ENCODE data around the gene AZIN2. TPM values are rescaled to one million over a fixed set of nuclear protein-coding genes. Genes with fewer than 3 reads are reported as not detected.

The AZIN2 gene
- total and polyA plus RNA-seq, 2 of the 8 experiments (the other 6 are each of a cell fraction or from before 2014, with no cell fraction given), result 0.22 to 0.91 TPM

DNA sequence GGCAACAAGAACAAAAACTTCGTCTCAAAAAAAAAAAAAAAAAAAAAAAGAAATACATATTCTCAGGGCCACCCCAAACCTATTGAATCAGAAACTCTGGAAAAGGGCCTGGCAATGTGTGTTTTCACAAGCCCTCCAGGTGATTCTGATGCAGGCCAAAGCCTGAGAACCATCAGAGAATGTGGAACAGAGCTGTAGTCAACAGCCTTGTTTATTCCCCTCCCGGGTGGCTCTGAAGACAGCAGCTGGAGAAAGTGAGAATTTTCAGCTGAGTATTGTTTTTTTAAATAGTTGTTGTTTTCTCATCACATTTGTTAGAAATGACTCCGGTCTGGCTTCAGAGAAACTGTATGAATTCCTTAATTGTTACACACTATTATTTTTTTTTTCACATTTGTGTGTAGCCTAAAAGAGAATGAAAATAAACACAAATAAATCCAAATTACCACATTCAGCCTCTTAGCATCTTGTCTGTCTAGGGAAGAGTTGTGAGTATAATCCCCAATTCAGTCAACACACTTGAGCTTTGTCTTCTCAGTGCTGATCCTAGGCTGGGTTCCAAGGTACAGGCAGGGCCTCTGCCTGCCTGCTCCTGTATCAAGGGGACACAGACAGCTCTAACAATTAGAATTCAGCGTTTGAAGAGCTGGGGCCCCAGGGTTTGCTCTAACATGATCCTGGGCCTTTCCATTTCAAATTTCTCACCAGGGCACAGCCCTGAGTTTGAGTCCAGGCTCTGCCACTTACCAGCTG, 6.6 kb upstream of the AZIN2 start:
- H3K9ac ChIP-seq (replicated peaks in 1 of 4; ENCODE audit: extremely low read depth in 1 of 4, low read depth in 3 of 4, low read length in 3 of 4), result no peak overlapping the region
- 88% methylated on average over 4 of the region's 4 CpGs; no CpG with 5 or more reads in 1 of the 2 experiments for WGBS, 2 experiments (ENCODE audit: extremely low coverage in 1 of 2, insufficient coverage in 1 of 2, insufficient read length in 1 of 2, insufficient replicate concordance in 2 of 2, low coverage in 1 of 2, low lambda C conversion rate in 2 of 2, missing lambda C conversion rate in 1 of 2)

More for the DNA sequence above, 6.6 kb upstream of the AZIN2 start:
- ChIA-PET CTCF (ENCODE audit: partially characterized antibody) (interaction anchor here (0.8 to 1.3 kb wide), 6 partner anchors 11 to 52 kb away, joined by 3 to 7 read pairs (median 4); no protein-coding TSS in a partner anchor), POLR2A (ENCODE audit: partially characterized antibody) (interaction anchor here (1.2 to 1.4 kb wide), 2 partner anchors 9 to 12 kb away, joined by 3 read pairs; no protein-coding TSS in a partner anchor)
- Histone ChIP-seq H3K23ac (ENCODE audit: insufficient read length) (no peak overlapping the region), H3K27me3 (replicated peaks in 1 of 4; ENCODE audit: control insufficient read depth in 3 of 4, extremely low read depth in 1 of 4, insufficient read depth in 3 of 4, low read length in 3 of 4) (peaks cover 0 to 2% (median 0%) of the 10 kb centered on the region in 4 experiments; a peak in 1 of 7 replicates), H2BK12ac (ENCODE audit: low read depth, low read length) (no peak overlapping the region), H3K18ac (ENCODE audit: extremely low read depth, low read length) (no peak overlapping the region), H4K91ac (replicated peaks; ENCODE audit: insufficient read length, low read length) (no peak overlapping the region), H4K5ac (ENCODE audit: insufficient read length, low read depth, low read length) (no peak overlapping the region), H3K79me1 (ENCODE audit: low read depth, low read length) (no peaks in the 10 kb centered on the region), H3K4ac (replicated peaks; ENCODE audit: insufficient read length, low read depth, low read length) (no peak overlapping the region), H3K79me2 (ENCODE audit: control insufficient read depth in 1 of 2, insufficient read depth in 2 of 2, low read length in 2 of 2) (no peaks in the 10 kb centered on the region), H3K14ac (ENCODE audit: insufficient read length) (no peak overlapping the region), H2BK5ac (ENCODE audit: low read depth, low read length) (no peak overlapping the region), H4K8ac (ENCODE audit: extremely low read depth, insufficient read depth, low read length) (no peak overlapping the region), H2BK20ac (ENCODE audit: low read length) (no peak overlapping the region), H2AK5ac (ENCODE audit: low read depth, low read length) (no peak overlapping the region), H2BK15ac (ENCODE audit: low read length) (no peak overlapping the region), H3K4me3 (ENCODE audit: extremely low read depth in 1 of 4, insufficient read depth in 2 of 4, low read depth in 3 of 4, low read length in 4 of 4) (no peak overlapping the region), H3K9me3 (ENCODE audit: insufficient read depth in 2 of 2, low read depth in 1 of 2, low read length in 1 of 2) (no peaks in the 10 kb centered on the region), H3K56ac (replicated peaks; ENCODE audit: insufficient read length, low read depth, low read length) (no peak overlapping the region), H3K4me1 (replicated peaks in 1 of 4; ENCODE audit: control insufficient read depth in 3 of 4, insufficient read depth in 4 of 4, low read length in 3 of 4) (no peaks in the 10 kb centered on the region), H2BK120ac (replicated peaks; ENCODE audit: low read depth, low read length) (no peak overlapping the region), H3K4me2 (ENCODE audit: insufficient read depth in 1 of 2, low read depth in 2 of 2, low read length in 2 of 2) (no peak overlapping the region), H4K20me1 (replicated peaks in 1 of 2; ENCODE audit: control insufficient read depth in 1 of 2, insufficient read depth in 2 of 2, low read length in 2 of 2) (no peaks in the 10 kb centered on the region), H2AFZ (ENCODE audit: low read length) (no peak overlapping the region), H3K36me3 (ENCODE audit: control insufficient read depth in 2 of 4, insufficient read depth in 4 of 4, low read length in 3 of 4) (no peaks in the 10 kb centered on the region), H3K23me2 (ENCODE audit: low read depth, low read length) (no peaks in the 10 kb centered on the region), H3K27ac (ENCODE audit: low read depth, low read length) (no peak overlapping the region)
- no peak for TF ChIP-seq TAF7 (optimal IDR thresholded peaks at IDR 0.05; ENCODE audit: borderline replicate concordance, low read depth, low read length)
- TF ChIP-seq, protein P1, sequence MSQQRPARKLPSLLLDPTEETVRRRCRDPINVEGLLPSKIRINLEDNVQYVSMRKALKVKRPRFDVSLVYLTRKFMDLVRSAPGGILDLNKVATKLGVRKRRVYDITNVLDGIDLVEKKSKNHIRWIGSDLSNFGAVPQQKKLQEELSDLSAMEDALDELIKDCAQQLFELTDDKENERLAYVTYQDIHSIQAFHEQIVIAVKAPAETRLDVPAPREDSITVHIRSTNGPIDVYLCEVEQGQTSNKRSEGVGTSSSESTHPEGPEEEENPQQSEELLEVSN (IDR thresholded peaks at IDR 0.05), result no peak
- no peak for TF ChIP-seq EP300 (IDR thresholded peaks at IDR 0.05; ENCODE audit: borderline replicate concordance in 1 of 2, low read depth in 2 of 2, low read length in 2 of 2)
- TF ChIP-seq CHD1 (IDR thresholded peaks at IDR 0.05; ENCODE audit: low read depth, low read length), result no peak
- TF ChIP-seq POLR2A (IDR thresholded peaks at IDR 0.05; ENCODE audit: control extremely low read depth in 1 of 2, low read depth in 2 of 2, low read length in 2 of 2), result no peak
- TF ChIP-seq, protein P2, sequence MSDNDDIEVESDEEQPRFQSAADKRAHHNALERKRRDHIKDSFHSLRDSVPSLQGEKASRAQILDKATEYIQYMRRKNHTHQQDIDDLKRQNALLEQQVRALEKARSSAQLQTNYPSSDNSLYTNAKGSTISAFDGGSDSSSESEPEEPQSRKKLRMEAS (IDR thresholded peaks at IDR 0.05), result no peak
- TF ChIP-seq HDAC6 (IDR thresholded peaks at IDR 0.05; ENCODE audit: low read depth, low read length), result no peak
- no peak for TF ChIP-seq RNF2 (IDR thresholded peaks at IDR 0.05; ENCODE audit: borderline replicate concordance, low read depth, low read length, missing control alignments, poor library complexity, severe bottlenecking)
- DNase-seq (ENCODE audit: low read depth in 1 of 2, low spot score in 2 of 2) (no peak), FAIRE-seq (no peak)

Data from H1 (cell line).